WTC11 (cell line): ENCODE measurements around the gene GGCT. TPM values are rescaled to one million over a fixed set of nuclear protein-coding genes. Genes with fewer than 3 reads are reported as not detected.

ENCODE experiments used
- ATAC-seq: fragments of 200-7000 bp; cut with Tn5 transposase; 2 replicates; pipeline ENCODE4 v1.10.0; 2021; ENCODE audit warnings: mild to moderate bottlenecking, moderate library complexity
- CTCF ChIA-PET: fragments of 300-600 bp; sonication (Branson Sonifier 250); formaldehyde crosslinking; loops from one replicate; lab custom pipeline; 2021; ENCODE audit warnings: antibody characterized with exemption; lab: Charles Lee
- POLR2A ChIA-PET: fragments of 350-600 bp; sonication (Branson Sonifier 250); formaldehyde crosslinking; loops from one replicate; lab custom pipeline; 2021; ENCODE audit warnings: antibody characterized with exemption; lab: Charles Lee
- DNase-seq: peaks from one replicate; pipeline ENCODE4 v3.0.0; 2021; ENCODE audit warnings: low spot score
- H3K27ac Mint-ChIP-seq: 2 replicates; pipeline ENCODE4 v1.8.0; 2021; ENCODE audit warnings: mixed read lengths
- H3K27me3 Mint-ChIP-seq: 2 replicates; pipeline ENCODE4 v1.8.0; 2021; ENCODE audit warnings: low read depth, mild to moderate bottlenecking, moderate library complexity, mixed read lengths
- H3K36me3 Mint-ChIP-seq: 2 replicates; pipeline ENCODE4 v1.8.0; 2021; ENCODE audit warnings: mixed read lengths
- H3K4me1 Mint-ChIP-seq: 2 replicates; pipeline ENCODE4 v1.8.0; 2022; ENCODE audit warnings: mixed read lengths
- H3K4me3 Mint-ChIP-seq: 2 replicates; pipeline ENCODE4 v1.8.0; 2021; ENCODE audit warnings: mild to moderate bottlenecking, moderate library complexity, mixed read lengths
- H3K9me3 Mint-ChIP-seq: 2 replicates; pipeline ENCODE4 v1.8.0; 2021; ENCODE audit warnings: mixed read lengths
- AR ChIP-seq: fragments of 250-450 bp; sonication (Bioruptor Pico); IDR thresholded peaks from 2 replicates; pipeline ENCODE4 v1.9.0; 2021; ENCODE audit warnings: mild to moderate bottlenecking
- ATF1 ChIP-seq: sonication (generic); formaldehyde crosslinking; IDR thresholded peaks from 2 replicates; pipeline ENCODE4 v1.8.1; 2023; ENCODE audit warnings: mild to moderate bottlenecking, moderate library complexity, missing genetic modification reagents
- ATF2 ChIP-seq: sonication (generic); formaldehyde crosslinking; IDR thresholded peaks from 2 replicates; pipeline ENCODE4 v1.8.1; 2022; ENCODE audit warnings: low read depth, missing genetic modification reagents, borderline replicate concordance
- CREB1 ChIP-seq: sonication (generic); formaldehyde crosslinking; IDR thresholded peaks from 2 replicates; pipeline ENCODE4 v1.8.0; 2023; ENCODE audit warnings: mild to moderate bottlenecking, missing genetic modification reagents
- E2F5 ChIP-seq: sonication (generic); formaldehyde crosslinking; IDR thresholded peaks from 2 replicates; pipeline ENCODE4 v1.8.1; 2022; ENCODE audit warnings: mild to moderate bottlenecking, moderate library complexity, missing genetic modification reagents
- ERG ChIP-seq: fragments of 250-450 bp; sonication (Bioruptor Pico); IDR thresholded peaks from 2 replicates; pipeline ENCODE4 v1.8.0; 2021; ENCODE audit warnings: mild to moderate bottlenecking
- ETV6 ChIP-seq: sonication (generic); formaldehyde crosslinking; IDR thresholded peaks from 2 replicates; pipeline ENCODE4 v1.8.1; 2022; ENCODE audit warnings: mild to moderate bottlenecking, missing genetic modification reagents
- GABPB1 ChIP-seq: sonication (generic); formaldehyde crosslinking; IDR thresholded peaks from 2 replicates; pipeline ENCODE4 v1.8.1; 2023; ENCODE audit warnings: mild to moderate bottlenecking, missing genetic modification reagents
- GTF2I ChIP-seq: fragments of 250-450 bp; sonication (Bioruptor Pico); conservative IDR thresholded peaks from 2 replicates; pipeline ENCODE4 v1.4.0; 2021; ENCODE audit warnings: mild to moderate bottlenecking
- MYBL2 ChIP-seq: sonication (generic); formaldehyde crosslinking; IDR thresholded peaks from 2 replicates; pipeline ENCODE4 v1.8.1; 2023; ENCODE audit warnings: mild to moderate bottlenecking, moderate library complexity, missing genetic modification reagents
- PRDM15 ChIP-seq: sonication (generic); formaldehyde crosslinking; IDR thresholded peaks from 2 replicates; pipeline ENCODE4 v1.8.0; 2022; ENCODE audit warnings: missing genetic modification reagents
- PRRX2 ChIP-seq: fragments of 250-450 bp; sonication (Bioruptor Pico); IDR thresholded peaks from 2 replicates; pipeline ENCODE4 v1.8.0; 2021; ENCODE audit warnings: mild to moderate bottlenecking
- SOX15 ChIP-seq: fragments of 250-450 bp; sonication (Bioruptor Pico); IDR thresholded peaks from 2 replicates; pipeline ENCODE4 v1.9.0; 2021; ENCODE audit warnings: mild to moderate bottlenecking
- SP1 ChIP-seq: sonication (generic); formaldehyde crosslinking; conservative IDR thresholded peaks from 2 replicates; pipeline ENCODE4 v1.8.1; 2022; ENCODE audit warnings: missing genetic modification reagents
- ZBTB21 ChIP-seq: sonication (generic); formaldehyde crosslinking; IDR thresholded peaks from 2 replicates; pipeline ENCODE4 v1.8.1; 2023; ENCODE audit warnings: mild to moderate bottlenecking, missing genetic modification reagents, borderline replicate concordance
- ZBTB43 ChIP-seq: sonication (generic); formaldehyde crosslinking; IDR thresholded peaks from 2 replicates; pipeline ENCODE4 v1.8.1; 2023; ENCODE audit warnings: mild to moderate bottlenecking, missing genetic modification reagents
- ZNF219 ChIP-seq: sonication (generic); formaldehyde crosslinking; IDR thresholded peaks from 2 replicates; pipeline ENCODE4 v1.8.0; 2023; ENCODE audit warnings: missing genetic modification reagents, mild to moderate bottlenecking, borderline replicate concordance
- ZNF671 ChIP-seq: fragments of 250-450 bp; sonication (Bioruptor Pico); IDR thresholded peaks from 2 replicates; pipeline ENCODE4 v1.8.0; 2021; ENCODE audit warnings: mild to moderate bottlenecking
- total RNA-seq: library from RNA; stranded (reverse); gene quantifications from 3 replicates; pipeline ENCODE4 v1.2.3, GENCODE V29; 2021

GGCT gene
- total RNA-seq, 1 experiment from 2014 or later: 95.4 TPM

- no peak for TF ChIP-seq ZBTB43
Measured at GRCh38 chr7:30464231-30464671, 40.4 kb downstream of the GGCT start (continued).

- Mint-ChIP-seq H3K4me3 (no peak overlapping the region), H3K9me3 (no peaks in the 10 kb centered on the region), H3K36me3 (no peaks in the 10 kb centered on the region), H3K27ac (no peak overlapping the region), H3K27me3 (no peaks in the 10 kb centered on the region), H3K4me1 (peaks cover 8% of the 10 kb centered on the region)
- ATAC-seq (no peak), DNase-seq (no peak)
- CTCF ChIA-PET: interaction anchor here (1.2 to 2.8 kb wide), 2 partner anchors 101 to 188 kb away, joined by 3 to 9 read pairs; no protein-coding TSS in a partner anchor
- POLR2A ChIA-PET: no interaction called here
- TF ChIP-seq CREB1 (CRISPR knock-in tag) (no peak), PRDM15 (CRISPR knock-in tag) (no peak), ZNF219 (CRISPR knock-in tag) (no peak), SOX15 (no peak), MYBL2 (CRISPR knock-in tag) (no peak), ATF2 (CRISPR knock-in tag) (no peak), ATF1 (CRISPR knock-in tag) (no peak), ZNF671 (no peak), GTF2I (CRISPR knock-in tag) (no peak), AR (no peak), GABPB1 (CRISPR knock-in tag) (no peak), ETV6 (CRISPR knock-in tag) (no peak), E2F5 (CRISPR knock-in tag) (no peak), ERG (CRISPR knock-in tag) (no peak), SP1 (CRISPR knock-in tag) (no peak), ZBTB21 (CRISPR knock-in tag) (no peak), PRRX2 (CRISPR knock-in tag) (no peak)
Measured at GRCh38 chr7:30463405-30464145, 41.1 kb downstream of the GGCT start.
